Adipocyte (in vitro differentiated cells): ENCODE measurements around the gene DPM3.
"Not testable (repeated sequence)": the region's sequence is repeated elsewhere in the genome, so short reads cannot be mapped to it uniquely, and the experiment has no call there.

Experiments used
- DNase-seq: peaks from one replicate; pipeline ENCODE4 v3.0.0-alpha.2; 2015; ENCODE audit warnings: low read depth
- H3K27me3 ChIP-seq: replicated peaks from 2 replicates; pipeline ENCODE4 v1.7.0; 2013; ENCODE audit warnings: mild to moderate bottlenecking, low read length, moderate library complexity; ENCODE audit not compliant: control insufficient read depth, insufficient read depth
- H3K36me3 ChIP-seq: 2 replicates; pipeline ENCODE4 v1.7.0; 2013; ENCODE audit warnings: low read length, mild to moderate bottlenecking, moderate library complexity; ENCODE audit not compliant: control insufficient read depth, insufficient read depth, severe bottlenecking
- H3K4me1 ChIP-seq: 2 replicates; pipeline ENCODE4 v1.7.0; 2013; ENCODE audit warnings: mild to moderate bottlenecking, low read length, moderate library complexity; ENCODE audit not compliant: control insufficient read depth, insufficient read depth
- H3K4me3 ChIP-seq: 2 replicates; pipeline ENCODE4 v1.7.0; 2013; ENCODE audit warnings: mild to moderate bottlenecking, low read length, moderate library complexity
- H3K9ac ChIP-seq: 2 replicates; pipeline ENCODE4 v1.7.0; 2013; ENCODE audit warnings: mild to moderate bottlenecking, low read length, moderate library complexity
- H3K9me3 ChIP-seq: 2 replicates; pipeline ENCODE4 v1.7.0; 2013; ENCODE audit warnings: mild to moderate bottlenecking, low read length, moderate library complexity; ENCODE audit not compliant: control insufficient read depth

DPM3 gene

GRCh38 chr1:155174324-155175280, 34.3 kb upstream of the DPM3 start:
- H3K36me3 ChIP-seq, result peaks cover 11% of the 10 kb centered on the region
- H3K4me1 ChIP-seq, result peaks cover 17% of the 10 kb centered on the region
- H3K27me3 ChIP-seq, result no peaks in the 10 kb centered on the region
- peak; percentile 54 for DNase-seq
- H3K9ac ChIP-seq, result peak overlapping the region; percentile 96
- H3K9me3 ChIP-seq, result no peaks in the 10 kb centered on the region
- peak overlapping the region; percentile 96 for H3K4me3 ChIP-seq

- Histone ChIP-seq H3K27me3 (no peaks in the 10 kb centered on the region), H3K4me3 (peak within 1 kb of the TSS; percentile 96), H3K9ac (peak within 1 kb of the TSS; percentile 96), H3K4me1 (peaks cover 17% of the 10 kb centered on the region), H3K36me3 (peaks cover 20% of the 10 kb centered on the region), H3K9me3 (no peaks in the 10 kb centered on the region)
- DNase-seq, result peak; percentile 78
These were observed 33.4 kb upstream of the DPM3 start, which contains the start of gene TRIM46 for GRCh38 chr1:155173478-155174323. Gene TRIM46 (plus strand): TSS chr1:155173849. CDS start chr1:155173967, 118 bp downstream.

GRCh38 chr1:155172732-155173477, 32.6 kb upstream of the DPM3 start, which contains the start of gene KRTCAP2:
Gene KRTCAP2 (minus strand): TSS chr1:155173304. CDS start chr1:155173224, 80 bp downstream.
- Histone ChIP-seq H3K9me3 (no peaks in the 10 kb centered on the region), H3K4me1 (peaks cover 17% of the 10 kb centered on the region), H3K27me3 (no peaks in the 10 kb centered on the region), H3K9ac (peak within 1 kb of the TSS; percentile 96), H3K36me3 (peaks cover 23% of the 10 kb centered on the region), H3K4me3 (peak within 1 kb of the TSS; percentile 96)
- DNase-seq, result peak; percentile 99

DNA sequence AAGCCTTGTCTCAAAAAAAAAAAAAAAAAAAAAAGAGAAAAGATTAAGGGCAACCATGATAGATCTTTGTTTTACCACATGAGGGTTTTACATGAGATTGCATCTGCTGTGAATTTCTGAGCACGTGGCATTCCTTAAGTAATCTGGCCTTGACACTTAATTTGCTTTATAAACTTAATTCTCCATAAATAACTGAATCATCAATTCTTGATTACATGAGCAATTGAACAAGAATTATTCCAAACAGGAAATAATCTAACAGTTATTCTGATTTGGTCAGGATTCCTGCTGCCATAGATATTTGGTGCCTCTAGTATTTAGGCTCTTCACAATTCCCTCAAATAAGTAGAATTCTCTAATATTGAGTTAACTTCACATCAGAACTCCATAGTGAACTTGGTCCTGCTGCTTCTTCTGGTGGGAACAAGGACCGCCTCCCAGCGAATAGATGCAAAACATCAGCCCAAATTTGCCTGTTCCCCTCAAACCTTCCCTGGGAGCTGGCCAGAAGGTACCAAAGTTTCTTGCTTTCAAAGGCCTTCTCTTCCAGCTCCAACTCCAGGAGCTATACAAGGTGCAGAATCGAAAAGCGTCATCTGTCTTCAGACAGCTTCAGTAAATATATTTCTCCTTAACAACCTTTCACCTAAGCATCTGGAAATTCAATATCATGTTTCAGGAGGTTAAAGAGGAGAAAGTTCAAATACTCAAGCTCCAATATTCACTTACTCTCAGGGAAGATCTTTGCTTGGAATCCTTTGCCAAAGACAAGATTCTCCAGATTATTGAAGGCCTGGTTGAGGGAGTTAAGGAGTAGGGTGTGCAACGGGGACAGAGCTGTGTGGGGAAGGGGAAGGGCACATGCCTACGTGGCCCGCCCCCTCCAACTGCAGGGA, 31.8 kb upstream of the DPM3 start:
- no peak for DNase-seq
- H3K27me3 ChIP-seq, result no peaks in the 10 kb centered on the region
- no peaks in the 10 kb centered on the region for H3K9me3 ChIP-seq
- peaks cover 23% of the 10 kb centered on the region for H3K36me3 ChIP-seq
- H3K4me3 ChIP-seq, result peak overlapping the region; percentile 96
- H3K4me1 ChIP-seq, result peaks cover 22% of the 10 kb centered on the region
- peak overlapping the region; percentile 96 for H3K9ac ChIP-seq

DNA sequence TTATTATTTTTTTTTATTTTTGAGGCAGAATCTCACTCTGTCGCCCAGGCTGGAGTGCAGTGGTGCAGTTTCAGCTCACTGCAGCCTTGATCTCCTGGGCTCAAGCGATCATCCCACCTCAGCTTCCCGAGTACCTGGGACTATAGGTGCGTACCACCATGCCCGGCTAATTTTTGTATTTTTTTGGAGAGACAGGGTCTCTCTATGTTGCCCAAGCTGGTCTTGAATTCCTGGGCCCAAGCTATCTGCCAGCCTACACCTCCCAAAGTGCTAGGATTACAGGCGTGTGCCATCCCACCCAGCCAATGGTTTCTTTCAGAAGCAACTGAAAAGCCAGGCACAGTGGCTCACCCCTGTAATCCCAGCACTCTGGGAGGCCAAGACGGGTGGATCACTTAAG, 30.5 kb upstream of the DPM3 start:
- DNase-seq, result no peak
- H3K36me3 ChIP-seq, result peaks cover 23% of the 10 kb centered on the region
- no peak overlapping the region for H3K9ac ChIP-seq

DNA sequence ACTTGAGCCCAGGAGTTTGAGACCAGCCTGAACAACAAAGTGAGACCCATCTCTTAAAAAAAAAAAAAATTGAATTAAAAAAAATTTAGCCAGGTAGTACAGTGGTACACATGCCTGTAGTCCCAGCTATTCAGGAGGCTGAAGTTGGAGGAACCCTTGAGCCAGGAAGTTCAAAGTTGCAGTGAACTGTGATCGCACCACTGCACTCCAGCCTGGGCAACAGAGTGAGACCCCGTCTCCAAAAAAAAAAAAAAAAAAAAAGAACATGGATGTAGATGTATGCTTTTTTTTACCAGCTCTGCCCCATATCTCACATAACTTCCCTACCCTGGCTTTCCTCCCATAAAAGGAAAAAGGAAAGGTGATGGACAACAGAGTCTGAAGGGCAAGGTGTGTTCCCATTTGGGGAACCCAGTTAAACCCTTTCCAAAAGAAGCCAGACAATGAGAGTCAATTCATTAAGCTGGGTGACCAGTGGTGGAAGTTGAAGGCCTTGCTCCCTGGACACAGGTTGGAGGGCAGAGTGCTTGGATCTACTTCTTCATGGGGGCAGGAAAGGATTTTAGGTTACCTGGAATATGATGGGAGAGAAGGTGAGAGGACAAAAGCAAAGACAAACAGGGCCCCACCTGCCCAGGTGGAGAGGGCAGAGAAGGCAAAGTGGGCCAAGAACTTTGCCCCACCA, 29.9 kb upstream of the DPM3 start:
- no peak for DNase-seq
- Histone ChIP-seq H3K4me3 (no peak overlapping the region), H3K9me3 (no peaks in the 10 kb centered on the region), H3K36me3 (peaks cover 23% of the 10 kb centered on the region), H3K4me1 (peaks cover 22% of the 10 kb centered on the region), H3K27me3 (peaks cover 8% of the 10 kb centered on the region), H3K9ac (no peak overlapping the region)

More for the DNA sequence above, 30.5 kb upstream of the DPM3 start:
- H3K4me3 ChIP-seq, result no peak overlapping the region
- H3K9me3 ChIP-seq, result no peaks in the 10 kb centered on the region
- H3K27me3 ChIP-seq, result peaks cover 6% of the 10 kb centered on the region
- peaks cover 22% of the 10 kb centered on the region for H3K4me1 ChIP-seq

GRCh38 chr1:155169541-155169940, 29.2 kb upstream of the DPM3 start:
- peaks cover 22% of the 10 kb centered on the region for H3K4me1 ChIP-seq
- H3K36me3 ChIP-seq, result peaks cover 23% of the 10 kb centered on the region
- no peaks in the 10 kb centered on the region for H3K9me3 ChIP-seq
- H3K9ac ChIP-seq, result no peak overlapping the region
- H3K4me3 ChIP-seq, result no peak overlapping the region
- DNase-seq, result no peak
- H3K27me3 ChIP-seq, result peaks cover 8% of the 10 kb centered on the region

DNA sequence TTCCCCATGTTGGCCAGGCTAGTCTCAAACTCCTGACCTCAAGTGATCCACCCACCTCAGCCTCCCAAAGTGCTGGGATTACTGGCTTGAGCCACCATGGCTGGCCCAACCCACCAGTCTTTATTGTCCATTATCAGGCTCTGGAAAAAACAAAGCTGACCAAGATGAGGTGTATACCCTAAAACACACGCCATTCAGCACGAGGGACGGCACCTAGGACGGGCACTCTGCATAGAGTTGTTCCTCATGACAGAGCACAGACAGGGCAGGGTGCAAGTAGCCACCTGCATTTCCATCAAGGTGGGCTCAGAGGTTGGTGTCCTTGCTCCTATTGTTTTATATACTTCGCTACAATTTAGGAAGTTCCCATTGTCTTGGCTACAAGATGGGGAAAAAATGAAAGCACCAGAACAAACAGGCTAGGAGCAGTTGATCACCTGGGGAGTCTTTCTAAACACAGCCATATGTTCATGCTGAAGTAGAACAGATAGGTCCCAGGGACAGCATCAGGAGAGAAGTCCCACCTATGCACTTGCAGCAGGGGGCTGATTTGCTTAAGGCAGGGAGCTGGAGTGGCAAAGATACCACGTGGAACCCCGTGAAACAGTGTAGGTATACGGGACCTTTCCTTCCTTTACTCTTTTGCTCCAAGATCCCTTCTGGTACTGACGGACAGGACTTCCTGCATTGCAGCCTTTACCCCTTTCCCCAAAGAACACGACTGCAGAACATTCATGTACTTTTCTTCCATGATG, 28.3 kb upstream of the DPM3 start:
- H3K4me3 ChIP-seq, result no peak overlapping the region
- H3K4me1 ChIP-seq, result peaks cover 21% of the 10 kb centered on the region
- peaks cover 23% of the 10 kb centered on the region for H3K36me3 ChIP-seq
- no peak overlapping the region for H3K9ac ChIP-seq
- no peak for DNase-seq
- no peaks in the 10 kb centered on the region for H3K9me3 ChIP-seq
- H3K27me3 ChIP-seq, result peaks cover 8% of the 10 kb centered on the region

GRCh38 chr1:155168105-155168445, 27.7 kb upstream of the DPM3 start:
- not testable (repeated sequence) for H3K4me3 ChIP-seq, H3K27me3 ChIP-seq, H3K9me3 ChIP-seq, H3K9ac ChIP-seq, DNase-seq
- H3K36me3 ChIP-seq, result peaks cover 23% of the 10 kb centered on the region
- peaks cover 17% of the 10 kb centered on the region for H3K4me1 ChIP-seq
